GM21423 (cell line): Measurements from ENCODE around the gene PCDHA4.
"Not testable (repeated sequence)": the region's sequence is repeated elsewhere in the genome, so short reads cannot be mapped to it uniquely, and the experiment has no call there.

ENCODE experiments used
- ATAC-seq: cut with Tn5 transposase; IDR thresholded peaks from one replicate; pipeline ENCODE4 v1.9.1; 2021; ENCODE audit warnings: mild to moderate bottlenecking, moderate library complexity; ENCODE audit not compliant: unreplicated experiment

PCDHA4 gene

DNA sequence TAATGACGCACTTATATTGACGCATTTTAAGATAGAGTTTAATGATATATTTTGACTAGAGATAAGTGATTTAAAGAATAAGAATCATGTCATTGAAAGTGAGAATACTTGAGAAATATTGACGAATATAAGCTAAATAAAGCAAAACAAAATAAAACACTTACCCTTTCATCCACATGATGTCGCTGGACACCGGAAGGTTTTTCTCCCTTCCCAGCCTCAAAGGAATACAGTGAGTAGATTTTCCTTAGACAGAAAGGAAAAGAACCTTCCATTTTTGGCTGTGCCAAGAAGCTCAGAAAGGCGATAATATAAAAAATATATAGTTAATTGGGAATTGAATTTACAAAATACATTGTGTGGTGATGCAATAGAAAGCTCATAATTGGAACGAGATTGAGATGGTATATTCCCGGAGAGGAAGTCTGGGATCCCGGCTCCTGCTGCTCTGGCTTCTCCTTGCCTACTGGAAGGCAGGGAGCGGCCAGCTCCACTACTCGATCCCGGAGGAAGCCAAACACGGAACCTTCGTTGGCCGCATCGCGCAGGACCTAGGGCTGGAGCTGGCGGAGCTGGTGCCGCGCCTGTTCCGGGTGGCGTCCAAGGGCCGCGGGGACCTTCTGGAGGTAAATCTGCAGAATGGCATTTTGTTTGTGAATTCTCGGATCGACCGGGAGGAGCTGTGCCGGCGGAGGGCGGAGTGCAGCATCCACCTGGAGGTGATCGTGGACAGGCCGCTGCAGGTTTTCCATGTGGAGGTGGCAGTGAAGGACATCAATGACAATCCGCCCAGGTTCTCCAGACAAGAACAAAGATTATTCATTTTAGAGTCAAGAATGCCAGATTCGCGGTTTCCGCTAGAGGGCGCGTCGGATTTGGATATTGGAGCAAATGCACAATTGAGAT is 14.8 kb downstream of the PCDHA4 start, which contains the start of gene PCDHA5:
PCDHA5 (plus strand) TSS at position 239 of the 906 bp plus-strand sequence.
- no peak for ATAC-seq

DNA sequence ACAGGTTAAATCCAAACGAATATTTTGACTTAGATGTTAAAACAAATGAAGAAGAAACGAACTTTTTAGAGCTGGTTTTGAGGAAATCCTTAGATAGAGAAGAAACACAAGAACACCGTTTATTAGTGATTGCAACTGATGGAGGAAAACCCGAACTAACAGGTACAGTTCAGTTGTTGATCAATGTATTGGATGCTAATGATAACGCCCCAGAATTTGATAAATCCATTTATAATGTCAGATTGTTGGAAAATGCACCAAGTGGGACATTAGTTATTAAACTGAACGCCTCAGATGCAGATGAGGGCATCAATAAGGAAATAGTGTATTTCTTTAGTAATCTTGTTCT is 15.4 kb downstream of the PCDHA4 start:
- ATAC-seq = no peak

DNA sequence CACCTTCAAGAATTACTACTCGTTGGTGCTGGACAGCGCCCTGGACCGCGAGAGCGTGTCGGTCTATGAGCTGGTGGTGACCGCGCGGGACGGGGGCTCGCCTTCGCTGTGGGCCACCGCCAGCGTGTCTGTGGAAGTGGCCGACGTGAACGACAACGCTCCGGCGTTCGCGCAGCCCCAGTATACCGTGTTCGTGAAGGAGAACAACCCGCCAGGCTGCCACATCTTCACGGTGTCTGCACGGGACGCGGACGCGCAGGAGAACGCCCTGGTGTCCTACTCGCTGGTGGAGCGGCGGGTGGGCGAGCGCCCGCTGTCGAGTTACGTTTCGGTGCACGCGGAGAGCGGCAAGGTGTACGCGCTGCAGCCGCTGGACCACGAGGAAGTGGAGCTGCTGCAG is 16.1 kb downstream of the PCDHA4 start:
- ATAC-seq = not testable (repeated sequence)

DNA sequence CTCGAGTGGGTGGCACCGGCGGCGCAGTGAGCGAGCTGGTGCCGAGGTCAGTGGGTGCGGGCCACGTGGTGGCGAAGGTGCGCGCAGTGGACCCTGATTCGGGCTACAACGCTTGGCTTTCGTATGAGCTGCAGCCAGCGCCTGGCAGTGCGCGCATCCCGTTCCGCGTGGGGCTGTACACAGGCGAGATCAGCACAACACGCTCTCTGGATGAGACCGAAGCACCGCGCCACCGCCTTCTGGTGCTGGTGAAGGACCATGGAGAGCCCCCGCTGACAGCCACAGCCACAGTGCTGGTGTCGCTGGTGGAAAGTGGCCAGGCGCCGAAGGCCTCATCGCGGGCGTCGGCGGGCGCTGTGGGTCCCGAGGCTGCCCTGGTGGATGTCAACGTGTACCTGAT is 16.6 kb downstream of the PCDHA4 start:
- no peak for ATAC-seq

DNA sequence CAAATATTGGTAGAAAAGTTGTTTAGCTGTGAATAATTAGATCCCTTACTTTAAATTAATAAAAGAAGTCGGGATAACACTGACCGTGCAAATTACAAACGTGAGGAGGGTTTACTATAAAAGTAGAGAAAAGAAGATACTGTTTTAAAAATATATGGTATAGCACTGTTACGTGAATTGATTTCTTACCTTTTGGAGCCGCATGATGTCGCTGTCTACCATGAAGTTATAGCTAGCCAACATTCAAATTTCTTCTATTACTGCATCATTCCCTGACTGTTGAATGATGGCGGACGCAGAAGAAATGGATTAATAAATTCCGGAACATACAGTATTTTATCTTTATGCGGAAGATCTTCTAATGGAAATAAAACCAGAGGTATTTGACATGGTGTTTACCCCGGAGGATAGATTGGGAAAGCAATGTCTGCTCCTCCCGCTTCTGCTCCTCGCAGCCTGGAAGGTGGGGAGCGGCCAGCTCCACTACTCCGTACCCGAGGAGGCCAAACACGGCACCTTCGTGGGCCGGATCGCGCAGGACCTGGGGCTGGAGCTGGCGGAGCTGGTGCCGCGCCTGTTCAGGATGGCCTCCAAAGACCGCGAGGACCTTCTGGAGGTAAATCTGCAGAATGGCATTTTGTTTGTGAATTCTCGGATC is 21.0 kb downstream of the PCDHA4 start, which contains the start of gene PCDHA6:
PCDHA6 (plus strand) TSS at position 257 of the 658 bp plus-strand sequence; CDS start at position 389, 132 bp downstream.
- no peak for ATAC-seq

DNA sequence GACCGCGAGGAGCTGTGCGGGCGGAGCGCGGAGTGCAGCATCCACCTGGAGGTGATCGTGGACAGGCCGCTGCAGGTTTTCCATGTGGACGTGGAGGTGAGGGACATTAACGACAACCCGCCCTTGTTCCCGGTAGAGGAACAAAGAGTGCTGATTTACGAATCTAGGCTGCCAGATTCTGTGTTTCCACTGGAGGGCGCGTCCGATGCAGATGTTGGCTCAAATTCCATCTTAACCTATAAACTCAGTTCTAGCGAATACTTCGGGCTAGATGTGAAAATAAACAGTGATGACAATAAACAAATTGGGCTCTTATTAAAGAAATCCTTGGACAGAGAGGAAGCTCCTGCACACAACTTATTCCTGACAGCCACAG is 21.5 kb downstream of the PCDHA4 start:
- no peak for ATAC-seq

DNA sequence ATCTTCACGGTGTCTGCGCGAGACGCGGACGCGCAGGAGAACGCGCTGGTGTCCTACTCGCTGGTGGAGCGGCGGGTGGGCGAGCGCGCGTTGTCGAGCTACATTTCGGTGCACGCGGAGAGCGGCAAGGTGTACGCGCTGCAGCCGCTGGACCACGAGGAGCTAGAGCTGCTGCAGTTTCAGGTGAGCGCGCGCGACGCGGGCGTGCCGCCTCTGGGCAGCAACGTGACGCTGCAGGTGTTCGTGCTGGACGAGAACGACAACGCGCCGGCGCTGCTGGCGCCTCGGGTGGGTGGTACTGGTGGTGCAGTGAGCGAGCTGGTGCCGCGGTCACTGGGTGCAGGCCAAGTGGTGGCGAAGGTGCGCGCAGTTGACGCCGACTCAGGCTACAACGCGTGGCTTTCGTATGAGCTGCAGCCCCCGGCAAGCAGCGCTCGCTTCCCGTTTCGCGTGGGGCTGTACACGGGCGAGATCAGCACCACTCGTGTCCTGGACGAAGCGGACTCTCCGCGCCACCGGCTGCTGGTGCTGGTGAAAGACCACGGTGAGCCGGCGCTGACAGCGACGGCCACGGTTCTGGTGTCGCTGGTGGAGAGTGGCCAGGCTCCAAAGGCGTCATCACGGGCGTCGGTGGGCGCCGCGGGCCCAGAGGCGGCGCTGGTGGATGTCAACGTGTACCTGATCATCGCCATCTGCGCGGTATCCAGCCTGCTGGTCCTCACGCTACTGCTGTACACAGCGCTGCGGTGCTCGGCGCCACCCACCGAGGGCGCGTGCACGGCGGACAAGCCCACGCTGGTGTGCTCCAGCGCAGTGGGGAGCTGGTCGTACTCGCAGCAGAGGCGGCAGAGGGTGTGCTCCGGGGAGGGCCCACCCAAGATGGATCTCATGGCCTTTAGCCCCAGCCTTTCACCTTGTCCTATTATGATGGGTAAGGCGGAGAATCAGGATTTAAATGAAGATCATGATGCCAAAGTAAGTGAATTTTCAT is 22.9 kb downstream of the PCDHA4 start:
- not testable (repeated sequence) for ATAC-seq

DNA sequence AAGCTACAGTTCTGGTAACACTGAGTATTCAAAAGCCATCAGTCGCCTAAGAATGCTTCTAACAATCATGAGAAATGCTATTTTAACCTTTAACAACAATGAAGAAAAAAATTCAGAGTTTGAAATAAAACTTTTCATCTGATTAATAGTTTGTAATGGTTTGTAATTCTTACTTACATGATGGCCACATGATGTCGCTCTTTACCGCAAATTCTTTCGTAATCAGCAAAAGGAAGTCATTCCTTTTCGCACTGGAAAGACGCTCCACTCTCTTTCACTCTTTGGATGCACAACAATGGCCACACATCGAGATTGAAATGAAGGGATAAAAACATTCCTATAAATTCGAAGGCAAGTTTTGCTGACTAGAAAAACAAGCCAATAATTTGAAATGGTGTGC is 27.1 kb downstream of the PCDHA4 start, which contains the start of gene PCDHA7:
PCDHA7 (plus strand) TSS at position 277 of the 400 bp plus-strand sequence; CDS start at position 392, 115 bp downstream.
- ATAC-seq = no peak

DNA sequence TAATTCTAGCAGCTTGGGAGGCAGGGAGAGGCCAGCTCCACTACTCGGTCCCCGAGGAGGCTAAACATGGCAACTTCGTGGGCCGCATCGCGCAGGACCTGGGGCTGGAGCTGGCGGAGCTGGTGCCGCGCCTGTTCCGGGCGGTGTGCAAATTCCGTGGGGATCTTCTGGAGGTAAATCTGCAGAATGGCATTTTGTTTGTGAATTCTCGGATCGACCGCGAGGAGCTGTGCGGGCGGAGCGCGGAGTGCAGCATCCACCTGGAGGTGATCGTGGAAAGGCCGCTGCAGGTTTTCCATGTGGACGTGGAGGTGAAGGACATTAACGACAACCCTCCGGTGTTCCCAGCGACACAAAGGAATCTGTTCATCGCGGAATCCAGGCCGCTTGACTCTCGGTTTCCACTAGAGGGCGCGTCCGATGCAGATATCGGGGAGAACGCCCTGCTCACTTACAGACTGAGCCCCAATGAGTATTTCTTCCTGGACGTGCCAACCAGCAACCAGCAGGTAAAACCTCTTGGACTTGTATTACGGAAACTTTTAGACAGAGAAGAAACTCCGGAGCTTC is 27.7 kb downstream of the PCDHA4 start:
- not testable (repeated sequence) for ATAC-seq

DNA sequence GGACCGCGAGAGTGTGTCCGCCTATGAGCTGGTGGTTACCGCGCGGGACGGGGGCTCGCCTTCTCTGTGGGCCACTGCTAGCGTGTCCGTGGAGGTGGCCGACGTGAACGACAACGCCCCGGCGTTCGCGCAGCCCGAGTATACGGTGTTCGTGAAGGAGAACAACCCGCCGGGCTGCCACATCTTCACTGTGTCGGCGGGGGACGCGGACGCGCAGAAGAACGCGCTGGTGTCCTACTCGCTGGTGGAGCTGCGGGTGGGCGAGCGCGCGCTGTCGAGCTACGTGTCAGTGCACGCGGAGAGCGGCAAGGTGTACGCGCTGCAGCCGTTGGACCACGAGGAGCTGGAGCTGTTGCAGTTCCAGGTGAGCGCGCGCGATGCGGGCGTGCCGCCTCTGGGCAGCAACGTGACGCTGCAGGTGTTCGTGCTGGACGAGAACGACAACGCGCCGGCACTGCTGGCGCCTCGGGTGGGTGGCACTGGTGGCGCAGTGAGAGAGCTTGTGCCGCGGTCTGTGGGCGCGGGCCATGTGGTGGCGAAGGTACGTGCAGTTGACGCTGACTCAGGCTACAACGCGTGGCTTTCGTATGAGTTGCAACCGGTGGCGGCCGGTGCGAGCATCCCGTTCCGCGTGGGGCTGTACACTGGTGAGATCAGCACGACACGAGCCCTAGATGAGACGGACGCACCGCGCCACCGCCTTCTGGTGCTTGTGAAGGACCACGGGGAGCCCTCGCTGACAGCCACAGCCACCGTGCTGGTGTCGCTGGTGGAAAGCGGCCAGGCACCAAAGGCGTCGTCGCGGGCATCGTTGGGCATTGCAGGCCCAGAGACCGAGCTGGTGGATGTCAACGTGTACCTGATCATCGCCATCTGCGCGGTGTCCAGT is 29.0 kb downstream of the PCDHA4 start:
- ATAC-seq = no peak

DNA sequence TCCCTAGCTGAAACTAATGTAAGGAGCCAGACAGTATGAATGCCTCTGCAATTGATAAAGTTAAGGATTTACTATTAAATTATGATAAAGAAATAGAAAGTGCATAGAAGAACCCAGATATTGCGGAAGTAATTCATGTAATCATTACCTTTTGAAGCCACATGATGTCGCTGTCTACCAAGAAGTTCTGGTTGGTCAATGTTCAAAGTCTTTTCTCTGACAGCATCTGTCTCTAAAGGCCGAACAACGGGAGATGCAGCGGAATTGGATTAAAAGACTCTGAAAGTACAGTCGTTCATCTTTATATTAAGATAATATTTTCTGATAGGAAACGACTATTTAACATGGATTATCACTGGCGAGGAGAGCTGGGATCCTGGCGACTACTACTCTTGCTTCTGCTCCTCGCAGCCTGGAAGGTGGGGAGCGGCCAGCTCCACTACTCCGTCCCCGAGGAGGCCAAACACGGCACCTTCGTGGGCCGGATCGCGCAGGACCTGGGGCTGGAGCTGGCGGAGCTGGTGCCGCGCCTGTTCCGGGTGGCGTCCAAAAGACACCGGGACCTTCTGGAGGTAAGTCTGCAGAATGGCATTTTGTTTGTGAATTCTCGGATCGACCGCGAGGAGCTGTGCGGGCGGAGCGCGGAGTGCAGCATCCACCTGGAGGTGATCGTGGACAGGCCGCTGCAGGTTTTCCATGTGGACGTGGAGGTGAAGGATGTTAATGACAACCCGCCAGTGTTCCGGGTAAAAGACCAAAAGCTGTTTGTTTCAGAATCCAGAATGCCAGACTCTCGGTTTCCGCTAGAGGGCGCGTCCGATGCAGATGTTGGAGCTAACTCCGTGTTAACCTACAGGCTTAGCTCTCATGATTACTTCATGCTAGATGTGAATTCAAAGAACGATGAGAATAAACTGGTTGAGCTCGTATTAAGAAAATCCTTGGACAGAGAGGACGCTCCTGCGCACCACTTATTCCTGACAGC is 34.4 kb downstream of the PCDHA4 start, which contains the start of gene PCDHA8:
PCDHA8 (plus strand) TSS at position 210 of the 985 bp plus-strand sequence; CDS start at position 345, 135 bp downstream.
- ATAC-seq = no peak

DNA sequence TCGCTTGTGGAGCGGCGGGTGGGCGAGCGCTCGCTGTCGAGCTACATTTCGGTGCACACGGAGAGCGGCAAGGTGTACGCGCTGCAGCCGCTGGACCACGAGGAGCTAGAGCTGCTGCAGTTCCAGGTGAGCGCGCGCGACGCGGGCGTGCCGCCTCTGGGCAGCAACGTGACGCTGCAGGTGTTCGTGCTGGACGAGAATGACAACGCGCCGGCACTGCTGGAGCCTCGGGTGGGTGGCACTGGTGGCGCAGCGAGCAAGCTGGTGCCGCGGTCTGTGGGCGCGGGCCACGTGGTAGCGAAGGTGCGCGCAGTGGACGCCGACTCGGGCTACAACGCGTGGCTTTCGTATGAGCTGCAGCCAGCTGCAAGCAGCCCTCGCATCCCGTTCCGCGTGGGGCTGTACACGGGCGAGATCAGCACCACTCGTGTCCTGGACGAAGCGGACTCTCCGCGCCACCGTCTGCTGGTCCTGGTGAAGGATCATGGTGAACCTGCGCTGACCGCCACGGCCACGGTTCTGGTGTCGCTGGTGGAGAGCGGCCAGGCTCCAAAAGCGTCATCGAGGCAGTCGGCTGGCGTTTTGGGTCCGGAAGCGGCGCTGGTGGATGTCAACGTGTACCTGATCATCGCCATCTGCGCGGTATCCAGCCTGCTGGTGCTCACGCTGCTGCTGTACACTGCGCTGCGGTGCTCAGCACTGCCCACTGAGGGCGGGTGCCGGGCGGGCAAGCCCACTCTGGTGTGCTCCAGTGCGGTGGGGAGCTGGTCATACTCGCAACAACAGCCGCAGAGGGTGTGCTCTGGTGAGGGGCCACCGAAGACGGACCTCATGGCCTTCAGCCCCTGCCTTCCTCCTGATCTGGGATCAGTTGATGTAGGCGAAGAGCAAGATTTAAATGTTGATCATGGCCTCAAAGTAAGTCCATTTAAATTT is 36.2 kb downstream of the PCDHA4 start:
- ATAC-seq = no peak

DNA sequence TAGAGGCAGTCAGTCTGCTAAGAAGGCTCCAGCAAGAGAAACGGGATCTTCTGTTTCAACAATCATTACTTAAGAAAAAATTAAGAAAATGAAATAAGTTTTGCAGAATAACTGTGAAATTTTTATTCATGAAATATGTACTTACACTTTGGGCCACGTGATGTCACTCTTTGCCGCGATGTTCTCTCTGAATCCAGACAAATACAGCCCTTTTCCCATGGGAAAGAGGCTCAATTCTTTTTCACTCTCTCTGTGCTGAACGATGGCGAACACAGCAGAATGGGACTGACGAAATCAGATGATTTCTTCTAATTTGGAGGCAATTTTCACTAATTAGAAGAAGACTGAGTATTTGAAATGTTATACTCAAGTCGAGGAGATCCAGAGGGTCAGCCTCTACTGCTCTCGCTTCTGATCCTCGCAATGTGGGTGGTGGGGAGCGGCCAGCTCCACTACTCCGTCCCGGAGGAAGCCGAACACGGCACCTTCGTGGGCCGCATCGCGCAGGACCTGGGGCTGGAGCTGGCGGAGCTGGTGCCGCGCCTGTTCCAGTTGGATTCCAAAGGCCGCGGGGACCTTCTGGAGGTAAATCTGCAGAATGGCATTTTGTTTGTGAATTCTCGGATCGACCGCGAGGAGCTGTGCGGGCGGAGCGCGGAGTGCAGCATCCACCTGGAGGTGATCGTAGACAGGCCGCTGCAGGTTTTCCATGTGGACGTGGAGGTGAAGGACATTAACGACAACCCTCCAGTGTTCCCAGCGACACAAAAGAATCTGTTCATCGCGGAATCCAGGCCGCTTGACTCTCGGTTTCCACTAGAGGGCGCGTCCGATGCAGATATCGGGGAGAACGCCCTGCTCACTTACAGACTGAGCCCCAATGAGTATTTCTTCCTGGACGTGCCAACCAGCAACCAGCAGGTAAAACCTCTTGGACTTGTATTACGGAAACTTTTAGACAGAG is 41.6 kb downstream of the PCDHA4 start, which contains the start of gene PCDHA9:
PCDHA9 (plus strand) TSS at position 244 of the 964 bp plus-strand sequence; CDS start at position 358, 114 bp downstream.
- ATAC-seq = not testable (repeated sequence)

DNA sequence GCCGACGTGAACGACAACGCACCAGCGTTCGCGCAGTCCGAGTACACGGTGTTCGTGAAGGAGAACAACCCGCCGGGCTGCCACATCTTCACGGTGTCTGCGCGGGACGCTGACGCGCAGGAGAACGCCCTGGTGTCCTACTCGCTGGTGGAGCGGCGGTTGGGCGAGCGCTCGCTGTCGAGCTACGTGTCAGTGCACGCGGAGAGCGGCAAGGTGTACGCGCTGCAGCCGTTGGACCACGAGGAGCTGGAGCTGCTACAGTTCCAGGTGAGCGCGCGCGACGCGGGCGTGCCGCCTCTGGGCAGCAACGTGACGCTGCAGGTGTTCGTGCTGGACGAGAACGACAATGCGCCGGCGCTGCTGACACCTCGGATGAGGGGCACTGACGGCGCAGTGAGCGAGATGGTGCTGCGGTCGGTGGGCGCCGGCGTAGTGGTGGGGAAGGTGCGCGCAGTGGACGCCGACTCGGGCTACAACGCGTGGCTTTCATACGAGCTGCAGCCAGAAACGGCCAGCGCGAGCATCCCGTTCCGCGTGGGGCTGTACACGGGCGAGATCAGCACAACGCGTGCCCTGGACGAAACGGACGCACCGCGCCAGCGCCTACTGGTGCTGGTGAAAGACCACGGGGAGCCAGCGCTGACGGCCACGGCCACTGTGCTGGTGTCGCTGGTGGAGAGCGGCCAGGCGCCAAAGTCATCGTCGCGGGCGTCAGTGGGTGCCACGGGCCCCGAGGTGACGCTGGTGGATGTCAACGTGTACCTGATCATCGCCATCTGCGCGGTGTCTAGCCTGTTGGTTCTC is 43.2 kb downstream of the PCDHA4 start:
- ATAC-seq = not testable (repeated sequence)
